GM12878 (cell line): Measurements from ENCODE around the gene ADAMTSL1. TPM values are rescaled to one million over a fixed set of nuclear protein-coding genes. Genes with fewer than 3 reads are reported as not detected.

Source experiments
- ATAC-seq: fragments of 200-7000 bp; cut with Tn5 transposase; 3 replicates; pipeline ENCODE4 v1.9.1; 2020; ENCODE audit warnings: mild to moderate bottlenecking, moderate library complexity
- BruUV-seq: library from RNA; stranded (reverse); fragments of 400-500 nt; replicated peaks from 2 replicates; lab custom pipeline; 2021; lab: Mats Ljungman, UMichigan
- CTCF ChIA-PET: fragments of 300-600 bp; sonication (Branson Sonifier 250); formaldehyde crosslinking; extraction: SDS; loops from one replicate; lab custom pipeline; 2021; ENCODE audit warnings: inconsistent platforms; lab: Yijun Ruan, JAX
- POLR2A ChIA-PET: fragments of 350-600 bp; formaldehyde crosslinking; extraction: SDS; loops from one replicate; lab custom pipeline; 2021; ENCODE audit warnings: inconsistent platforms; lab: Charles Lee
- RAD21 ChIA-PET: fragments of 300-600 bp; sonication (Branson Sonifier 250); formaldehyde crosslinking; loops from one replicate; lab custom pipeline; 2023; ENCODE audit warnings: antibody characterized with exemption; ENCODE audit not compliant: unreplicated experiment; lab: Charles Lee
- SMC1A ChIA-PET: fragments of 300-600 bp; sonication (Branson Sonifier 250); formaldehyde crosslinking; loops from one replicate; lab custom pipeline; 2023; ENCODE audit not compliant: unreplicated experiment, uncharacterized antibody; lab: Charles Lee
- DNase-seq: peaks from one replicate; pipeline ENCODE4 v3.0.0-alpha.2; 2011; ENCODE audit warnings: low read depth, low spot score
- FAIRE-seq: peaks from 3 replicates; lab custom pipeline; 2011; peaks lifted over from hg19 to GRCh38; lab: Jason Lieb, UNC
- H2AFZ ChIP-seq: 2 replicates; pipeline ENCODE4 v1.6.0; 2011; ENCODE audit warnings: low read depth, low read length, control low read depth; ENCODE audit not compliant: control insufficient read depth
- H3K27ac ChIP-seq: 2 replicates; pipeline ENCODE4 v1.5.1; 2011; ENCODE audit warnings: control low read depth; ENCODE audit not compliant: control insufficient read depth, insufficient read depth
- H3K27me3 ChIP-seq, 2 experiments: replicated peaks in 1 of 2; 2 replicates each; pipeline versions ENCODE4 v1.6.0 to v1.6.1; 2011; ENCODE audit warnings: low read length in 1 of 2; ENCODE audit not compliant: control insufficient read depth in 2 of 2, insufficient read depth in 2 of 2
- H3K36me3 ChIP-seq, 2 experiments: 2 replicates each; pipeline ENCODE4 v1.5.1; 2011; ENCODE audit warnings: low read length in 1 of 2; ENCODE audit not compliant: control insufficient read depth in 2 of 2, insufficient read depth in 2 of 2
- H3K4me1 ChIP-seq: 2 replicates; pipeline ENCODE4 v1.6.1; 2011; ENCODE audit warnings: mild to moderate bottlenecking, low read length, moderate library complexity, mixed read lengths; ENCODE audit not compliant: control insufficient read depth, insufficient read depth
- H3K4me2 ChIP-seq: 2 replicates; pipeline ENCODE4 v1.6.0; 2011; ENCODE audit warnings: control low read depth; ENCODE audit not compliant: control insufficient read depth, insufficient read depth
- H3K4me3 ChIP-seq: fragments of 200-600 bp; sonication (generic); 2 replicates; pipeline ENCODE4 v1.5.1; 2016
- H3K79me2 ChIP-seq: 2 replicates; pipeline ENCODE4 v1.6.0; 2011; ENCODE audit warnings: low read length; ENCODE audit not compliant: control insufficient read depth, insufficient read depth
- H3K9ac ChIP-seq: 2 replicates; pipeline ENCODE4 v1.8.0; 2011; ENCODE audit warnings: low read length, control low read depth, mixed read lengths; ENCODE audit not compliant: control insufficient read depth, insufficient read depth
- H3K9me3 ChIP-seq: replicated peaks from 3 replicates; pipeline ENCODE4 v1.5.1; 2011; ENCODE audit warnings: mild to moderate bottlenecking, low read length; ENCODE audit not compliant: control insufficient read depth, insufficient read depth
- H4K20me1 ChIP-seq: 2 replicates; pipeline ENCODE4 v1.6.0; 2011; ENCODE audit not compliant: control insufficient read depth, insufficient read depth
- BCL3 ChIP-seq: IDR thresholded peaks from 2 replicates; pipeline ENCODE4 v1.6.1; 2011; ENCODE audit warnings: borderline replicate concordance, low read depth, mild to moderate bottlenecking, moderate library complexity, low read length; ENCODE audit not compliant: insufficient read depth, poor library complexity, severe bottlenecking
- ETV6 ChIP-seq, 2 experiments: fragments of 450-650 bp in 1 of 2; IDR thresholded peaks in 1 of 2; conservative IDR thresholded peaks in 1 of 2; 2 replicates each; pipeline ENCODE4 v1.6.1; 2014; ENCODE audit warnings: antibody characterized with exemption in 1 of 2, borderline replicate concordance in 1 of 2, low read depth in 1 of 2, mild to moderate bottlenecking in 1 of 2, moderate library complexity in 1 of 2
- MAX ChIP-seq: IDR thresholded peaks from 2 replicates; pipeline ENCODE4 v1.6.1; 2012; ENCODE audit warnings: low read depth, low read length, improper control_type of control experiment
- MXI1 ChIP-seq: fragments of 150-350 bp; IDR thresholded peaks from 2 replicates; pipeline ENCODE4 v1.6.1; 2011; ENCODE audit warnings: low read depth, mild to moderate bottlenecking, inconsistent platforms, low read length, improper control_type of control experiment
- SREBF2 ChIP-seq: IDR thresholded peaks from 2 replicates; pipeline ENCODE4 v1.6.1; 2012; ENCODE audit warnings: mild to moderate bottlenecking, low read length
- ZNF24 ChIP-seq: fragments of 450-650 bp; IDR thresholded peaks from 2 replicates; pipeline ENCODE4 v1.6.1; 2017; ENCODE audit warnings: antibody characterized with exemption, mild to moderate bottlenecking
- ZNF274 ChIP-seq: IDR thresholded peaks from one replicate; pipeline ENCODE4 v1.8.0; 2011; ENCODE audit not compliant: insufficient read length, insufficient read depth
- WGBS: methylation state at CpG from one replicate; pipeline ENCODE4 v1.1.6; 2016; ENCODE audit warnings: low lambda C conversion rate; ENCODE audit not compliant: insufficient replicate concordance, insufficient coverage; ENCODE audit errors: missing lambda C conversion rate; 5-methylcytosine and 5-hydroxymethylcytosine counted together
- in situ Hi-C: fragments of 300-500 bp; cut with MboI; formaldehyde crosslinking; loops from 9 replicates; pipeline ENCODE4 v1.14.3; 2018; ENCODE audit warnings: mixed read lengths
- intact Hi-C: fragments of 100-400 bp; cut with micrococcal nuclease; formaldehyde crosslinking; loops from one replicate; pipeline ENCODE4 v1.14.2; 2022; ENCODE audit not compliant: unreplicated experiment
- polyA plus RNA-seq, 11 experiments: library from polyadenylated mRNA; depleted of rRNA in 4 of 11; unstranded in 6 of 11; stranded (reverse) in 5 of 11; fragments of >200 nt; fragmentation: Nextera tagmentation in 4 of 11; fragmentation: Illumina TruSeq in 1 of 11; extraction: Ambion mirVana in 4 of 11; extraction: Trizol in 1 of 11; gene quantifications; 1 replicate in 1 of 11; 2 replicates in 10 of 11; pipeline versions ENCODE4 v1.2.1 to v1.2.3, GENCODE V29; 2011 to 2016; ENCODE audit warnings: inconsistent platforms in 2 of 11, missing spikeins in 2 of 11, low read depth in 1 of 11
- total RNA-seq, 4 experiments: library from RNA; depleted of rRNA in 3 of 4; stranded (reverse); fragments of >200 nt in 3 of 4; fragmentation: Illumina TruSeq in 1 of 4; extraction: Trizol in 1 of 4; gene quantifications; 2 replicates each; pipeline versions ENCODE4 v1.2.1 to v1.2.3, GENCODE V29; 2013 to 2021
- TF ChIP-seq, protein P1 (sequence below): fragments of 450-650 bp; IDR thresholded peaks from 2 replicates; pipeline ENCODE4 v1.6.1; 2017; ENCODE audit warnings: antibody characterized with exemption, mild to moderate bottlenecking, moderate library complexity

ADAMTSL1 gene
- total and polyA plus RNA-seq, 10 of the 15 experiments (the other 5 are each of a cell fraction or from before 2014, with no cell fraction given) = 0.01 to 0.10 (median 0.07) TPM; not detected in 6

- TF ChIP-seq, protein P1, sequence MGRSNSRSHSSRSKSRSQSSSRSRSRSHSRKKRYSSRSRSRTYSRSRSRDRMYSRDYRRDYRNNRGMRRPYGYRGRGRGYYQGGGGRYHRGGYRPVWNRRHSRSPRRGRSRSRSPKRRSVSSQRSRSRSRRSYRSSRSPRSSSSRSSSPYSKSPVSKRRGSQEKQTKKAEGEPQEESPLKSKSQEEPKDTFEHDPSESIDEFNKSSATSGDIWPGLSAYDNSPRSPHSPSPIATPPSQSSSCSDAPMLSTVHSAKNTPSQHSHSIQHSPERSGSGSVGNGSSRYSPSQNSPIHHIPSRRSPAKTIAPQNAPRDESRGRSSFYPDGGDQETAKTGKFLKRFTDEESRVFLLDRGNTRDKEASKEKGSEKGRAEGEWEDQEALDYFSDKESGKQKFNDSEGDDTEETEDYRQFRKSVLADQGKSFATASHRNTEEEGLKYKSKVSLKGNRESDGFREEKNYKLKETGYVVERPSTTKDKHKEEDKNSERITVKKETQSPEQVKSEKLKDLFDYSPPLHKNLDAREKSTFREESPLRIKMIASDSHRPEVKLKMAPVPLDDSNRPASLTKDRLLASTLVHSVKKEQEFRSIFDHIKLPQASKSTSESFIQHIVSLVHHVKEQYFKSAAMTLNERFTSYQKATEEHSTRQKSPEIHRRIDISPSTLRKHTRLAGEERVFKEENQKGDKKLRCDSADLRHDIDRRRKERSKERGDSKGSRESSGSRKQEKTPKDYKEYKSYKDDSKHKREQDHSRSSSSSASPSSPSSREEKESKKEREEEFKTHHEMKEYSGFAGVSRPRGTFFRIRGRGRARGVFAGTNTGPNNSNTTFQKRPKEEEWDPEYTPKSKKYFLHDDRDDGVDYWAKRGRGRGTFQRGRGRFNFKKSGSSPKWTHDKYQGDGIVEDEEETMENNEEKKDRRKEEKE = no peak
Observed at GRCh38 chr9:18595597-18595996, 121.6 kb downstream of the ADAMTSL1 start (continued).

GRCh38 chr9:18596920-18597319, 123.0 kb downstream of the ADAMTSL1 start:
- POLR2A ChIA-PET = no interaction called here

More at GRCh38 chr9:18596920-18597319, 123.0 kb downstream of the ADAMTSL1 start:
- intact Hi-C loops = no loop called here
- no peak for ATAC-seq
- Histone ChIP-seq H3K4me1 (no peaks in the 10 kb centered on the region), H3K27me3 (no peaks in the 10 kb centered on the region), H3K9me3 (no peaks in the 10 kb centered on the region; the same call in 2 of the 3 replicates), H3K4me3 (no peak overlapping the region), H3K79me2 (no peaks in the 10 kb centered on the region), H2AFZ (no peak overlapping the region), H3K4me2 (no peak overlapping the region), H3K27ac (no peak overlapping the region), H3K9ac (no peak overlapping the region), H4K20me1 (no peaks in the 10 kb centered on the region)
- RAD21 ChIA-PET = no interaction called here
- DNase-seq = no peak
- no peak for FAIRE-seq
- in situ Hi-C loops = no loop called here
- SMC1A ChIA-PET = no interaction called here
- CTCF ChIA-PET = no interaction called here
- 0% methylated on average over 1 of the region's 1 CpG for WGBS
- TF ChIP-seq ZNF274 = no peak
- no peak for TF ChIP-seq ETV6 (conservative IDR thresholded peaks at IDR 0.05 in 1 of 2, IDR thresholded peaks at IDR 0.05 in 1 of 2; ENCODE audit: borderline replicate concordance in 1 of 2, low read depth in 1 of 2)
- TF ChIP-seq ZNF24 = no peak
- TF ChIP-seq BCL3 = no peak
- TF ChIP-seq MAX = no peak
- TF ChIP-seq MXI1 = no peak
- no peak for TF ChIP-seq SREBF2
- TF ChIP-seq, all 136 proteins: peak for 0
- H3K36me3 ChIP-seq = no peaks in the 10 kb centered on the region
- BruUV-seq = no TSS peak
